GM23338 (cell line): ENCODE results near the gene TNNC1. TPM values are rescaled to one million over a fixed set of nuclear protein-coding genes. Genes with fewer than 3 reads are reported as not detected.

Source experiments
- ETS1 ChIP-seq: IDR thresholded peaks from 2 replicates; pipeline ENCODE4 v1.6.1; 2016; ENCODE audit warnings: antibody characterized with exemption
- REST ChIP-seq: IDR thresholded peaks from one replicate; pipeline ENCODE4 v1.6.1; 2018; ENCODE audit warnings: antibody characterized with exemption; ENCODE audit not compliant: unreplicated experiment
- polyA plus RNA-seq: library from polyadenylated mRNA; unstranded; fragments of >200 nt; fragmentation: Nextera tagmentation; extraction: Ambion mirVana; gene quantifications from 2 replicates; pipeline ENCODE4 v1.2.1, GENCODE V29; 2016
- total RNA-seq: library from RNA; depleted of rRNA; stranded (reverse); fragments of >200 nt; shearing (Covaris generic); gene quantifications from 2 replicates; pipeline ENCODE4 v1.2.3, GENCODE V29; 2014
- TF ChIP-seq, protein P1 (sequence below): fragments of 250-450 bp; sonication (Bioruptor Pico); IDR thresholded peaks from 2 replicates; pipeline ENCODE4 v1.5.0; 2020; ENCODE audit warnings: mild to moderate bottlenecking, moderate library complexity

TNNC1 gene
- total and polyA plus RNA-seq, 2 experiments from 2014 or later, result 6.5 to 6.9 TPM

DNA sequence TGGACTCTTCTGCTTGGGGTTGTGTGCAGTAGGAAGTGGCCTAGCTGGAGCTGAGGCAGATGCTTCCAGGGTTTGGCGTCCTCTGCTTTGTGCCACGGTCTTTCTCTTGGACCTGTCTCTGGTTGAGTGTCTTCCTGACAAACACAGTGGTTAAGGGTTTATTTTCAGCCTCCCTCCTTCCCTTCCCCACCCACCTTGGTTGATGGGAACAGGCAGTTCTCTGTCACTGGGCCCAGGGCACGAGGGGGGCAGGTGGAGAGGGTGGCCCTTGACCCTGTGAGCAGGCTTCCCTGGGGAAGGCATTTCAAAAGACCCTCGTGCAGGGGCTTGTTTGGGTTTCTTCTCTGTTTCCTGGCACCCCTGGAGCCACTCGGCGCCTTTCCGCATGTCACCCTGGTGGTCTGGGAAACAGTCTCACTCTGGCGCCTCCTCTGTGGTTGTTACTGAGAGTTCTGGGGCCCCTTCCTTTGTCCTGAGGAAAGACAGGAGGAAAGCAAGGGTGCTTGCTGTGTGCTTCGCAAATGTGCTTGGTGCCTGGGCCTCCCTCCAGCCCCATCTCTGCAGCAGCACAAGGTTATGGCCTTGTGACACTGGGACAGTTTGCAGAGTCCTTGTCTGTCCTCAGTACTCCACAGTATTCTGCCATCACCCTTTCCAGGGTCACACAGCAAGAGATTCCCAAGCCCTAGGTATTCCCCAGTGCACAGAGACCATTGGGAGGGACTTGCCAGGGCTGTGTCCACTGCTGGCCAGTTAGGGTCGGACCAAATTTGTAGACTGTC, 31.0 kb upstream of the TNNC1 start (continued):
- TF ChIP-seq, protein P1, sequence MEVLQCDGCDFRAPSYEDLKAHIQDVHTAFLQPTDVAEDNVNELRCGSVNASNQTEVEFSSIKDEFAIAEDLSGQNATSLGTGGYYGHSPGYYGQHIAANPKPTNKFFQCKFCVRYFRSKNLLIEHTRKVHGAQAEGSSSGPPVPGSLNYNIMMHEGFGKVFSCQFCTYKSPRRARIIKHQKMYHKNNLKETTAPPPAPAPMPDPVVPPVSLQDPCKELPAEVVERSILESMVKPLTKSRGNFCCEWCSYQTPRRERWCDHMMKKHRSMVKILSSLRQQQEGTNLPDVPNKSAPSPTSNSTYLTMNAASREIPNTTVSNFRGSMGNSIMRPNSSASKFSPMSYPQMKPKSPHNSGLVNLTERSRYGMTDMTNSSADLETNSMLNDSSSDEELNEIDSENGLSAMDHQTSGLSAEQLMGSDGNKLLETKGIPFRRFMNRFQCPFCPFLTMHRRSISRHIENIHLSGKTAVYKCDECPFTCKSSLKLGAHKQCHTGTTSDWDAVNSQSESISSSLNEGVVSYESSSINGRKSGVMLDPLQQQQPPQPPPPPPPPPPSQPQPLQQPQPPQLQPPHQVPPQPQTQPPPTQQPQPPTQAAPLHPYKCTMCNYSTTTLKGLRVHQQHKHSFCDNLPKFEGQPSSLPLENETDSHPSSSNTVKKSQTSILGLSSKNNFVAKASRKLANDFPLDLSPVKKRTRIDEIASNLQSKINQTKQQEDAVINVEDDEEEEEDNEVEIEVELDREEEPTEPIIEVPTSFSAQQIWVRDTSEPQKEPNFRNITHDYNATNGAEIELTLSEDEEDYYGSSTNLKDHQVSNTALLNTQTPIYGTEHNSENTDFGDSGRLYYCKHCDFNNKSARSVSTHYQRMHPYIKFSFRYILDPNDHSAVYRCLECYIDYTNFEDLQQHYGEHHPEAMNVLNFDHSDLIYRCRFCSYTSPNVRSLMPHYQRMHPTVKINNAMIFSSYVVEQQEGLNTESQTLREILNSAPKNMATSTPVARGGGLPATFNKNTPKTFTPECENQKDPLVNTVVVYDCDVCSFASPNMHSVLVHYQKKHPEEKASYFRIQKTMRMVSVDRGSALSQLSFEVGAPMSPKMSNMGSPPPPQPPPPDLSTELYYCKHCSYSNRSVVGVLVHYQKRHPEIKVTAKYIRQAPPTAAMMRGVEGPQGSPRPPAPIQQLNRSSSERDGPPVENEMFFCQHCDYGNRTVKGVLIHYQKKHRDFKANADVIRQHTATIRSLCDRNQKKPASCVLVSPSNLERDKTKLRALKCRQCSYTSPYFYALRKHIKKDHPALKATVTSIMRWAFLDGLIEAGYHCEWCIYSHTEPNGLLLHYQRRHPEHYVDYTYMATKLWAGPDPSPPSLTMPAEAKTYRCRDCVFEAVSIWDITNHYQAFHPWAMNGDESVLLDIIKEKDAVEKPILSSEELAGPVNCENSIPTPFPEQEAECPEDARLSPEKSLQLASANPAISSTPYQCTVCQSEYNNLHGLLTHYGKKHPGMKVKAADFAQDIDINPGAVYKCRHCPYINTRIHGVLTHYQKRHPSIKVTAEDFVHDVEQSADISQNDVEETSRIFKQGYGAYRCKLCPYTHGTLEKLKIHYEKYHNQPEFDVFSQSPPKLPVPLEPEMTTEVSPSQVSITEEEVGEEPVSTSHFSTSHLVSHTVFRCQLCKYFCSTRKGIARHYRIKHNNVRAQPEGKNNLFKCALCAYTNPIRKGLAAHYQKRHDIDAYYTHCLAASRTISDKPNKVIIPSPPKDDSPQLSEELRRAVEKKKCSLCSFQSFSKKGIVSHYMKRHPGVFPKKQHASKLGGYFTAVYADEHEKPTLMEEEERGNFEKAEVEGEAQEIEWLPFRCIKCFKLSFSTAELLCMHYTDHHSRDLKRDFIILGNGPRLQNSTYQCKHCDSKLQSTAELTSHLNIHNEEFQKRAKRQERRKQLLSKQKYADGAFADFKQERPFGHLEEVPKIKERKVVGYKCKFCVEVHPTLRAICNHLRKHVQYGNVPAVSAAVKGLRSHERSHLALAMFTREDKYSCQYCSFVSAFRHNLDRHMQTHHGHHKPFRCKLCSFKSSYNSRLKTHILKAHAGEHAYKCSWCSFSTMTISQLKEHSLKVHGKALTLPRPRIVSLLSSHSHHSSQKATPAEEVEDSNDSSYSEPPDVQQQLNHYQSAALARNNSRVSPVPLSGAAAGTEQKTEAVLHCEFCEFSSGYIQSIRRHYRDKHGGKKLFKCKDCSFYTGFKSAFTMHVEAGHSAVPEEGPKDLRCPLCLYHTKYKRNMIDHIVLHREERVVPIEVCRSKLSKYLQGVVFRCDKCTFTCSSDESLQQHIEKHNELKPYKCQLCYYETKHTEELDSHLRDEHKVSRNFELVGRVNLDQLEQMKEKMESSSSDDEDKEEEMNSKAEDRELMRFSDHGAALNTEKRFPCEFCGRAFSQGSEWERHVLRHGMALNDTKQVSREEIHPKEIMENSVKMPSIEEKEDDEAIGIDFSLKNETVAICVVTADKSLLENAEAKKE (CRISPR knock-in tag), result no peak
- TF ChIP-seq ETS1, result no peak
- TF ChIP-seq REST, result no peak
